Keratinocyte (primary cell): ENCODE data around the gene ATP6V0D1.

ENCODE experiments used
- EZH2 ChIP-seq: IDR thresholded peaks from one replicate; pipeline ENCODE4 v1.6.1; 2012; ENCODE audit warnings: inconsistent platforms, mild to moderate bottlenecking, low read length, moderate library complexity
- TF ChIP-seq, protein P1 (sequence below), 3 experiments: IDR thresholded peaks in 1 of 3; conservative IDR thresholded peaks in 1 of 3; optimal IDR thresholded peaks in 1 of 3; 2 replicates in 2 of 3; 3 replicates in 1 of 3; pipeline versions ENCODE3 to v1.5.1; 2011; ENCODE audit warnings: low read length in 3 of 3, mild to moderate bottlenecking in 3 of 3, moderate library complexity in 2 of 3, control low read depth in 1 of 3, inconsistent platforms in 1 of 3; ENCODE audit not compliant: insufficient read depth in 2 of 3; ENCODE audit errors: extremely low read depth in 1 of 3

DNA sequence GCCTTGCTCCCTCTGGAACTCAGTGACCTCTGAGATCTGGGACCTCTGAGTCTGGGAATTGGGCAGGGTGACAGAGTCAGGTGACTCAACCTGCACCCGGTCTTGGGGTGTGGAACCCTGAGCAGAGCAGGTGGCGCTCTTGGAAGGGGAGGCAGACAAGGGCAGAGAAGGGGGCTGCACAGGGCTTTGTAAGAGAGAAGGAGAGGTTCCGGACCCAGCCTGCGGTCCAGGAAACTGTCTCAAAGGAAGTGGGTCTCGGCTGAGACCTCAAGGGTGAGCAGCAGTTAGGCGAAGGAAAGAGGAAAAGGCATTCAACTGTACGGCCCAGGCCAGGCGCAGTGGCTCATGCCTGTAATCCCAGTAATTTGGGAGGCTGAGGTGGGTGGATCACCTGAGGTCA is 37.7 kb upstream of the ATP6V0D1 start:
- TF ChIP-seq, protein P1, sequence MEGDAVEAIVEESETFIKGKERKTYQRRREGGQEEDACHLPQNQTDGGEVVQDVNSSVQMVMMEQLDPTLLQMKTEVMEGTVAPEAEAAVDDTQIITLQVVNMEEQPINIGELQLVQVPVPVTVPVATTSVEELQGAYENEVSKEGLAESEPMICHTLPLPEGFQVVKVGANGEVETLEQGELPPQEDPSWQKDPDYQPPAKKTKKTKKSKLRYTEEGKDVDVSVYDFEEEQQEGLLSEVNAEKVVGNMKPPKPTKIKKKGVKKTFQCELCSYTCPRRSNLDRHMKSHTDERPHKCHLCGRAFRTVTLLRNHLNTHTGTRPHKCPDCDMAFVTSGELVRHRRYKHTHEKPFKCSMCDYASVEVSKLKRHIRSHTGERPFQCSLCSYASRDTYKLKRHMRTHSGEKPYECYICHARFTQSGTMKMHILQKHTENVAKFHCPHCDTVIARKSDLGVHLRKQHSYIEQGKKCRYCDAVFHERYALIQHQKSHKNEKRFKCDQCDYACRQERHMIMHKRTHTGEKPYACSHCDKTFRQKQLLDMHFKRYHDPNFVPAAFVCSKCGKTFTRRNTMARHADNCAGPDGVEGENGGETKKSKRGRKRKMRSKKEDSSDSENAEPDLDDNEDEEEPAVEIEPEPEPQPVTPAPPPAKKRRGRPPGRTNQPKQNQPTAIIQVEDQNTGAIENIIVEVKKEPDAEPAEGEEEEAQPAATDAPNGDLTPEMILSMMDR (optimal IDR thresholded peaks at IDR 0.05 in 1 of 3, IDR thresholded peaks at IDR 0.05 in 1 of 3, conservative IDR thresholded peaks at IDR 0.05 in 1 of 3; ENCODE audit: extremely low read depth in 1 of 3, insufficient read depth in 2 of 3, low read length in 3 of 3), result no peak
- TF ChIP-seq EZH2, result no peak
